ENCODE data around the gene SORCS1. TPM values are rescaled to one million over a fixed set of nuclear protein-coding genes. Genes with fewer than 3 reads are reported as not detected.

SORCS1 gene
- polyA plus RNA-seq, 1 donor (not counting 4 experiments of a cell fraction or from before 2014, with no cell fraction given) = not detected

GRCh38 chr10:107129000-107129399, 35.5 kb downstream of the SORCS1 start:
- Histone ChIP-seq H2AFZ (ENCODE audit: control insufficient read depth, low read length) (no peak overlapping the region), H4K20me1 (ENCODE audit: control insufficient read depth, extremely low read depth, insufficient read depth, low read length) (no peaks in the 10 kb centered on the region), H3K27me3 (ENCODE audit: control insufficient read depth, extremely low read depth, insufficient read depth, low read length) (no peaks in the 10 kb centered on the region), H3K79me2 (ENCODE audit: control insufficient read depth, insufficient read depth, low read length) (no peaks in the 10 kb centered on the region), H3K27ac (ENCODE audit: control insufficient read depth, insufficient read depth, low read length) (no peak overlapping the region), H3K9me3 (ENCODE audit: control insufficient read depth, low read depth, low read length) (peaks cover 2% of the 10 kb centered on the region), H3K4me2 (ENCODE audit: control insufficient read depth, extremely low read depth, insufficient read depth, low read depth, low read length) (no peak overlapping the region), H3K4me1 (ENCODE audit: control insufficient read depth, extremely low read depth, insufficient read depth, low read length) (no peaks in the 10 kb centered on the region), H3K9ac (ENCODE audit: control insufficient read depth, extremely low read depth, insufficient read depth, low read length) (no peak overlapping the region), H3K9me1 (ENCODE audit: control insufficient read depth, extremely low read depth, insufficient read depth, low read length) (no peaks in the 10 kb centered on the region), H3K36me3 (ENCODE audit: control insufficient read depth in 2 of 2, extremely low read depth in 1 of 2, insufficient read depth in 2 of 2, low read length in 2 of 2) (no peaks in the 10 kb centered on the region), H3K4me3 (ENCODE audit: control insufficient read depth in 2 of 3, extremely low read depth in 1 of 3, insufficient read depth in 2 of 3, low read depth in 1 of 3, low read length in 3 of 3) (no peak overlapping the region)
- DNase-seq (ENCODE audit: low read depth, low spot score) = no peak
- no peak for FAIRE-seq
- dilution Hi-C loops (cut with MboI; ENCODE audit: extremely low pct_ligation_motif_present, low sequenced_read_pairs) = no loop called here
- TF ChIP-seq EZH2 (IDR thresholded peaks at IDR 0.05; ENCODE audit: low read length) = no peak
- no peak for TF ChIP-seq CTCF (optimal IDR thresholded peaks at IDR 0.05 in 1 of 3, IDR thresholded peaks at IDR 0.05 in 1 of 3, conservative IDR thresholded peaks at IDR 0.05 in 1 of 3; ENCODE audit: extremely low read depth in 1 of 3, insufficient read depth in 2 of 3, low read length in 3 of 3)

- no peaks in the 10 kb centered on the region for H3K9me1 ChIP-seq (ENCODE audit: control insufficient read depth, extremely low read depth, insufficient read depth, low read length)
- no peak overlapping the region for H3K4me3 ChIP-seq (ENCODE audit: control insufficient read depth in 2 of 3, extremely low read depth in 1 of 3, insufficient read depth in 2 of 3, low read depth in 1 of 3, low read length in 3 of 3)
- dilution Hi-C loops (cut with MboI; ENCODE audit: extremely low pct_ligation_motif_present, low sequenced_read_pairs) = no loop called here
- no peak overlapping the region for H3K27ac ChIP-seq (ENCODE audit: control insufficient read depth, insufficient read depth, low read length)
- no peak for TF ChIP-seq CTCF (optimal IDR thresholded peaks at IDR 0.05 in 1 of 3, IDR thresholded peaks at IDR 0.05 in 1 of 3, conservative IDR thresholded peaks at IDR 0.05 in 1 of 3; ENCODE audit: extremely low read depth in 1 of 3, insufficient read depth in 2 of 3, low read length in 3 of 3)
- no peak for TF ChIP-seq EZH2 (IDR thresholded peaks at IDR 0.05; ENCODE audit: low read length)
- DNase-seq (ENCODE audit: low read depth, low spot score) (no peak), FAIRE-seq (no peak)
- H4K20me1 ChIP-seq (ENCODE audit: control insufficient read depth, extremely low read depth, insufficient read depth, low read length) = no peaks in the 10 kb centered on the region
- H3K4me2 ChIP-seq (ENCODE audit: control insufficient read depth, extremely low read depth, insufficient read depth, low read depth, low read length) = no peak overlapping the region
- H2AFZ ChIP-seq (ENCODE audit: control insufficient read depth, low read length) = no peak overlapping the region
- H3K9me3 ChIP-seq (ENCODE audit: control insufficient read depth, low read depth, low read length) = no peaks in the 10 kb centered on the region
- H3K4me1 ChIP-seq (ENCODE audit: control insufficient read depth, extremely low read depth, insufficient read depth, low read length) = no peaks in the 10 kb centered on the region
- no peaks in the 10 kb centered on the region for H3K27me3 ChIP-seq (ENCODE audit: control insufficient read depth, extremely low read depth, insufficient read depth, low read length)
- no peaks in the 10 kb centered on the region for H3K79me2 ChIP-seq (ENCODE audit: control insufficient read depth, insufficient read depth, low read length)
- no peak overlapping the region for H3K9ac ChIP-seq (ENCODE audit: control insufficient read depth, extremely low read depth, insufficient read depth, low read length)
- H3K36me3 ChIP-seq (ENCODE audit: control insufficient read depth in 2 of 2, extremely low read depth in 1 of 2, insufficient read depth in 2 of 2, low read length in 2 of 2) = no peaks in the 10 kb centered on the region
Observed at GRCh38 chr10:107126512-107127065, 37.9 kb downstream of the SORCS1 start.

Data from keratinocyte (primary cell).